SU-DHL-6 (cell line): ENCODE measurements around the gene LAGE3.

Experiments used
- EZH2phosphoT487 ChIP-seq: fragments of 200-600 bp; sonication (generic), shearing (Covaris generic); conservative IDR thresholded peaks from 2 replicates; pipeline ENCODE4 v1.6.1; 2018; ENCODE audit warnings: mild to moderate bottlenecking, antibody characterized with exemption, low read length, moderate library complexity, mixed read lengths
- TF ChIP-seq, protein P1 (sequence below): fragments of 200-600 bp; sonication (generic); IDR thresholded peaks from one replicate; pipeline ENCODE4 v1.5.1; 2017; ENCODE audit warnings: antibody characterized with exemption, mild to moderate bottlenecking, low read length, moderate library complexity; ENCODE audit not compliant: insufficient read depth, poor library complexity, severe bottlenecking

DNA sequence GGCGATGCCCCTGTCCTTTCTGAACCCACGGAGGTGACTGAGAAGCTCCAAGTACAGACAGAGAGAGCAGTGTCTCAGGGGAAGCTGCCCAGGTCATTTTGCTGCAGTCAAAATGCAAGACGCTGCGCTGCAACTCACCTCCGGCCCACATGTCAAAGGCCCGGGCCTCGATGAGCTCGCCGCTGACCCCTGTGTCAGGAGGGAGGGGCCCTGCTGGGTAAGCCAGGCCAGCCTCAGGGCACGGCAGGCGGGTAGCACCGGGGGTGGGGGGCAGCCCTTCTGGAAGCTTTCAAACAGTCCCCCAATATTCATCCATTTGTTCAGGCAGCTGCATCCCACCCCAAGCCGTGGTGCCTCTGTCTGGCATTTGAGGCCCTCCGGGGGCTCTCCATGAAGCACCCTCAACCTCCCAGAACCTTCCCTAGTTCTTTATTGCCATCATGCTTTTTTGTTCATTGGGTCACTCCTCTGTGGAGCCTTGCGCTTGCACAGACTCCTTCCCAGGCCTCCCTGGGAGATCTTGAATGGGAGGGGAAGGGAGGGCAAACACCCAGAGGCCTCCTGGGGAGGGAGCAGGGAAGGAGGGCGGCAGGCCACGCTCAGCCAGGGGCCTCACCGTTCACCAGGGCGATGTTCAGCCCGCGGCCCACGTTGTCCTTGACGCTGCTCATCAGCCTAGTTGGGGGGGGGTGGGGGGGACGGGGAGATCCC lies 28.7 kb upstream of the LAGE3 start:
- TF ChIP-seq, protein P1, sequence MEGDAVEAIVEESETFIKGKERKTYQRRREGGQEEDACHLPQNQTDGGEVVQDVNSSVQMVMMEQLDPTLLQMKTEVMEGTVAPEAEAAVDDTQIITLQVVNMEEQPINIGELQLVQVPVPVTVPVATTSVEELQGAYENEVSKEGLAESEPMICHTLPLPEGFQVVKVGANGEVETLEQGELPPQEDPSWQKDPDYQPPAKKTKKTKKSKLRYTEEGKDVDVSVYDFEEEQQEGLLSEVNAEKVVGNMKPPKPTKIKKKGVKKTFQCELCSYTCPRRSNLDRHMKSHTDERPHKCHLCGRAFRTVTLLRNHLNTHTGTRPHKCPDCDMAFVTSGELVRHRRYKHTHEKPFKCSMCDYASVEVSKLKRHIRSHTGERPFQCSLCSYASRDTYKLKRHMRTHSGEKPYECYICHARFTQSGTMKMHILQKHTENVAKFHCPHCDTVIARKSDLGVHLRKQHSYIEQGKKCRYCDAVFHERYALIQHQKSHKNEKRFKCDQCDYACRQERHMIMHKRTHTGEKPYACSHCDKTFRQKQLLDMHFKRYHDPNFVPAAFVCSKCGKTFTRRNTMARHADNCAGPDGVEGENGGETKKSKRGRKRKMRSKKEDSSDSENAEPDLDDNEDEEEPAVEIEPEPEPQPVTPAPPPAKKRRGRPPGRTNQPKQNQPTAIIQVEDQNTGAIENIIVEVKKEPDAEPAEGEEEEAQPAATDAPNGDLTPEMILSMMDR: no peak
- no peak for TF ChIP-seq EZH2phosphoT487
